GM12891 (cell line): ENCODE results near the gene SAMD8.

Experiments
- POLR2A ChIP-seq: IDR thresholded peaks from 2 replicates; pipeline ENCODE4 v1.6.1; 2011; ENCODE audit warnings: low read depth, low read length, control low read depth
- POLR2AphosphoS5 ChIP-seq: IDR thresholded peaks from 2 replicates; pipeline ENCODE4 v1.6.1; 2011; ENCODE audit warnings: low read depth, low read length, control low read depth

DNA sequence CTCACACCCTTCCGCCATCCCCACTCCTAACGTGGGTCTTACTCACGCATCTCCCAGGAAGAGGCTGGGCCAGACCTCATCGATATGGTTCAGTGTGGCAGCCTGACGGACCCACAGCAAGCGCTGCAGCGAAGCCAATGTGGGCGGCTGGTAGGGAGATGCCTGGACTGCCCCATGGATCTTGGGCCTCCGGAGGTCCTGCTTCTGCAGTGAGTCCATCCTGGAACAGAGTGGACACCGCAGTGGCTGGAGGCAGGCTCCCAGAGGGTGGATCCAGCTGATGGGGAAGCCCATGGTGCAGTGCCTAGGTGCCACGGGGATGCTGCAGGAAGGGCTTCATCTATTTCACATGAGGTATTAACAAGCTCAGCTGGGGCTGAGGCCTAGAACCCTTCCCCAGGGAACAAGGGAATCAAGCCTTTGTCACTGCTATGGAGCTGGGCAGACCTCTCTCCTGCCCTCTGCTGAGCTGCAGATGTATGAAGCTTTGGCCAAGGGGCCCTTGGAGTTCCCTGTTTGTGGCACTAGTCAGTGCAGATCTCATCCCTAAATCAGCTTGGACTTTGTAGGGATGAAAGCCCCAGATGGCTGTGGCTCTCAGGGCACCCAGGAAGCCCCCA is 13.7 kb upstream of the SAMD8 start:
- no peak for TF ChIP-seq POLR2AphosphoS5
- no peak for TF ChIP-seq POLR2A
